Progenitor cell of endocrine pancreas (in vitro differentiated cells): Measurements from ENCODE around the gene FARS2. TPM values are rescaled to one million over a fixed set of nuclear protein-coding genes. Genes with fewer than 3 reads are reported as not detected.

Source experiments
- DNase-seq: peaks from one replicate; pipeline ENCODE4 v3.0.0; 2021; ENCODE audit warnings: low spot score; ENCODE audit not compliant: unreplicated experiment
- H3K27ac Mint-ChIP-seq: 2 replicates; pipeline ENCODE4 v1.8.0; 2021; ENCODE audit warnings: mild to moderate bottlenecking, moderate library complexity, mixed read lengths
- H3K27me3 Mint-ChIP-seq: 2 replicates; pipeline ENCODE4 v1.8.0; 2021; ENCODE audit warnings: mixed read lengths
- H3K36me3 Mint-ChIP-seq: 2 replicates; pipeline ENCODE4 v1.8.0; 2022; ENCODE audit warnings: mixed read lengths; ENCODE audit not compliant: insufficient read depth
- H3K4me1 Mint-ChIP-seq: 2 replicates; pipeline ENCODE4 v1.8.0; 2021; ENCODE audit warnings: low read depth, mixed read lengths
- H3K4me3 Mint-ChIP-seq: 2 replicates; pipeline ENCODE4 v1.8.0; 2021; ENCODE audit warnings: low read depth, mild to moderate bottlenecking, moderate library complexity, mixed read lengths
- H3K9me3 Mint-ChIP-seq: 2 replicates; pipeline ENCODE4 v1.8.0; 2021; ENCODE audit warnings: low read depth, mixed read lengths
- CTCF ChIP-seq: fragments of 200-600 bp; sonication (generic); IDR thresholded peaks from one replicate; pipeline ENCODE4 v1.5.0; 2021; ENCODE audit warnings: antibody characterized with exemption, mild to moderate bottlenecking; ENCODE audit not compliant: unreplicated experiment
- total RNA-seq: library from RNA; stranded (reverse); gene quantifications from 2 replicates; pipeline ENCODE4 v1.2.1, GENCODE V29; 2021

FARS2 gene
- total RNA-seq, 1 donor from 2014 or later = 20.8 TPM

- H3K36me3 Mint-ChIP-seq = no peaks in the 10 kb centered on the region
These were observed 73.7 kb downstream of the FARS2 start for GRCh38 chr6:5335020-5335419.

GRCh38 chr6:5337573-5337972 lies 76.3 kb downstream of the FARS2 start:
- Mint-ChIP-seq H3K9me3 (no peaks in the 10 kb centered on the region), H3K27ac (no peak overlapping the region), H3K36me3 (no peaks in the 10 kb centered on the region), H3K4me1 (peaks cover 4% of the 10 kb centered on the region), H3K4me3 (no peak overlapping the region), H3K27me3 (no peaks in the 10 kb centered on the region)
- TF ChIP-seq CTCF = no peak
- DNase-seq = no peak

More at GRCh38 chr6:5335020-5335419, 73.7 kb downstream of the FARS2 start:
- no peak overlapping the region for H3K27ac Mint-ChIP-seq
- no peaks in the 10 kb centered on the region for H3K27me3 Mint-ChIP-seq
- no peak for TF ChIP-seq CTCF
- H3K4me3 Mint-ChIP-seq = no peak overlapping the region
- no peaks in the 10 kb centered on the region for H3K9me3 Mint-ChIP-seq
- H3K4me1 Mint-ChIP-seq = peaks cover 4% of the 10 kb centered on the region
- DNase-seq = no peak

GRCh38 chr6:5338177-5338960 lies 77.1 kb downstream of the FARS2 start:
- no peaks in the 10 kb centered on the region for H3K27me3 Mint-ChIP-seq
- TF ChIP-seq CTCF = no peak
- DNase-seq = no peak
- no peak overlapping the region for H3K4me3 Mint-ChIP-seq
- H3K27ac Mint-ChIP-seq = no peak overlapping the region
- H3K36me3 Mint-ChIP-seq = no peaks in the 10 kb centered on the region
- H3K9me3 Mint-ChIP-seq = no peaks in the 10 kb centered on the region
- peaks cover 4% of the 10 kb centered on the region for H3K4me1 Mint-ChIP-seq

GRCh38 chr6:5339786-5340185 lies 78.5 kb downstream of the FARS2 start:
- Mint-ChIP-seq H3K27me3 (no peaks in the 10 kb centered on the region), H3K27ac (no peak overlapping the region), H3K9me3 (no peaks in the 10 kb centered on the region)

GRCh38 chr6:5341845-5342244 lies 80.5 kb downstream of the FARS2 start:
- H3K4me1 Mint-ChIP-seq = peaks cover 4% of the 10 kb centered on the region
- TF ChIP-seq CTCF = no peak
- DNase-seq = no peak
- no peaks in the 10 kb centered on the region for H3K27me3 Mint-ChIP-seq
- no peaks in the 10 kb centered on the region for H3K9me3 Mint-ChIP-seq
- H3K4me3 Mint-ChIP-seq = no peak overlapping the region
- no peak overlapping the region for H3K27ac Mint-ChIP-seq
- H3K36me3 Mint-ChIP-seq = no peaks in the 10 kb centered on the region

More at GRCh38 chr6:5339786-5340185, 78.5 kb downstream of the FARS2 start:
- no peak for DNase-seq
- no peaks in the 10 kb centered on the region for H3K36me3 Mint-ChIP-seq
- peaks cover 4% of the 10 kb centered on the region for H3K4me1 Mint-ChIP-seq
- H3K4me3 Mint-ChIP-seq = no peak overlapping the region
- TF ChIP-seq CTCF = no peak
